ENCODE results near the gene GSTP1. TPM values are rescaled to one million over a fixed set of nuclear protein-coding genes. Genes with fewer than 3 reads are reported as not detected.
"Not testable (repeated sequence)": the region's sequence is repeated elsewhere in the genome, so short reads cannot be mapped to it uniquely, and the experiment has no call there.

The GSTP1 gene
- polyA plus RNA-seq, 1 donor (not counting 4 experiments of a cell fraction or from before 2014, with no cell fraction given): 1,575 TPM

DNA sequence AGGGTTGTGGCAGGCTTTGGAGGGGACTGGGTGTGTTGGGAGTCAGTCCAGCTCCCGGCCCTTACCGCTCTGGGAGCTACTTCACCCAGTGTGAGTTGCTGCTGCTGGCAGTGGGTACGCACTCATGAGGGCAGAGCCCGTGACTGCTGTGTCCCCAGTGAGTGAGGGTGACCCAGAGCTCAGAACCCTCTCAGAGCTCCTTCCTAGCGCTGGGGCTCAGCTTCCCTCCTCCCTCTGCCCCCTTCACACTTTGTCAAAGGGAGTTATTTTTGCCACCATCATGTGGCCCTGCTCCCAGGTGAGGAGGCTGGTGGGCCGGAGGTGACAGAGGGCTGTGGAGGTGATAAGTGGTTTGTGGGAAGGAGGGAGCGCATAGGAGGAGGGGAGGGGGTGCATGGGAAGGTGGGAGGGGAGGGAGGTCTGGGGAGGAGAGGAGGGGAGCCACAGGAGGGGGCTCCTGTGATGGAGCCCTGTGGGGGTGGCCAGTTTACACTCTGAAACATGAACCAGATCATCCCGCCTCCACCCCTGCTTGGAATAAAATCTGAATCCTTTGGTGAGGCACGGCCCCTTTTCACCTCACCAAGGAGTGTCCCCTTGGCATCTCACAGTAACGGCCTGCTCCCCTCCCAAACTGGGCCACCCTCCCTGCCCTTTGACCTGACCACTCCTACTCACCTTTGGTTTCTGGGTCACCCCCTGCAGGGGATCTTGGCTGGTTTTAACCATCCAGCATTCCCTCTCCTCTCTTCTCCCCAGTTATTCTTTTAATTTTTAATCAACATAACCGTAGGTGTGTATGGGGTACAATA lies 33.0 kb downstream of the GSTP1 start:
- Histone ChIP-seq H3K4me3 (ENCODE audit: control insufficient read depth in 2 of 3, extremely low read depth in 1 of 3, insufficient read depth in 2 of 3, low read depth in 1 of 3, low read length in 3 of 3) (no peak overlapping the region), H3K9me3 (ENCODE audit: control insufficient read depth, low read depth, low read length) (no peaks in the 10 kb centered on the region), H3K4me2 (ENCODE audit: control insufficient read depth, extremely low read depth, insufficient read depth, low read depth, low read length) (no peak overlapping the region), H3K4me1 (ENCODE audit: control insufficient read depth, extremely low read depth, insufficient read depth, low read length) (peaks cover 13% of the 10 kb centered on the region), H3K36me3 (ENCODE audit: control insufficient read depth in 2 of 2, extremely low read depth in 1 of 2, insufficient read depth in 2 of 2, low read length in 2 of 2) (peaks cover 6 to 11% of the 10 kb centered on the region in 2 experiments), H3K79me2 (ENCODE audit: control insufficient read depth, insufficient read depth, low read length) (no peaks in the 10 kb centered on the region), H3K9ac (ENCODE audit: control insufficient read depth, extremely low read depth, insufficient read depth, low read length) (no peak overlapping the region), H2AFZ (ENCODE audit: control insufficient read depth, low read length) (no peak overlapping the region), H3K9me1 (ENCODE audit: control insufficient read depth, extremely low read depth, insufficient read depth, low read length) (no peaks in the 10 kb centered on the region), H3K27ac (ENCODE audit: control insufficient read depth, insufficient read depth, low read length) (no peak overlapping the region), H3K27me3 (ENCODE audit: control insufficient read depth, extremely low read depth, insufficient read depth, low read length) (peaks cover 10% of the 10 kb centered on the region), H4K20me1 (ENCODE audit: control insufficient read depth, extremely low read depth, insufficient read depth, low read length) (no peaks in the 10 kb centered on the region)
- TF ChIP-seq EZH2 (IDR thresholded peaks at IDR 0.05; ENCODE audit: low read length): no peak
- TF ChIP-seq, protein P1, sequence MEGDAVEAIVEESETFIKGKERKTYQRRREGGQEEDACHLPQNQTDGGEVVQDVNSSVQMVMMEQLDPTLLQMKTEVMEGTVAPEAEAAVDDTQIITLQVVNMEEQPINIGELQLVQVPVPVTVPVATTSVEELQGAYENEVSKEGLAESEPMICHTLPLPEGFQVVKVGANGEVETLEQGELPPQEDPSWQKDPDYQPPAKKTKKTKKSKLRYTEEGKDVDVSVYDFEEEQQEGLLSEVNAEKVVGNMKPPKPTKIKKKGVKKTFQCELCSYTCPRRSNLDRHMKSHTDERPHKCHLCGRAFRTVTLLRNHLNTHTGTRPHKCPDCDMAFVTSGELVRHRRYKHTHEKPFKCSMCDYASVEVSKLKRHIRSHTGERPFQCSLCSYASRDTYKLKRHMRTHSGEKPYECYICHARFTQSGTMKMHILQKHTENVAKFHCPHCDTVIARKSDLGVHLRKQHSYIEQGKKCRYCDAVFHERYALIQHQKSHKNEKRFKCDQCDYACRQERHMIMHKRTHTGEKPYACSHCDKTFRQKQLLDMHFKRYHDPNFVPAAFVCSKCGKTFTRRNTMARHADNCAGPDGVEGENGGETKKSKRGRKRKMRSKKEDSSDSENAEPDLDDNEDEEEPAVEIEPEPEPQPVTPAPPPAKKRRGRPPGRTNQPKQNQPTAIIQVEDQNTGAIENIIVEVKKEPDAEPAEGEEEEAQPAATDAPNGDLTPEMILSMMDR (optimal IDR thresholded peaks at IDR 0.05 in 1 of 3, IDR thresholded peaks at IDR 0.05 in 1 of 3, conservative IDR thresholded peaks at IDR 0.05 in 1 of 3; ENCODE audit: extremely low read depth in 1 of 3, insufficient read depth in 2 of 3, low read length in 3 of 3): no peak
- dilution Hi-C loops (cut with MboI; ENCODE audit: extremely low pct_ligation_motif_present, low sequenced_read_pairs): no loop called here
- FAIRE-seq (no peak), DNase-seq (ENCODE audit: low read depth, low spot score) (no peak)

DNA sequence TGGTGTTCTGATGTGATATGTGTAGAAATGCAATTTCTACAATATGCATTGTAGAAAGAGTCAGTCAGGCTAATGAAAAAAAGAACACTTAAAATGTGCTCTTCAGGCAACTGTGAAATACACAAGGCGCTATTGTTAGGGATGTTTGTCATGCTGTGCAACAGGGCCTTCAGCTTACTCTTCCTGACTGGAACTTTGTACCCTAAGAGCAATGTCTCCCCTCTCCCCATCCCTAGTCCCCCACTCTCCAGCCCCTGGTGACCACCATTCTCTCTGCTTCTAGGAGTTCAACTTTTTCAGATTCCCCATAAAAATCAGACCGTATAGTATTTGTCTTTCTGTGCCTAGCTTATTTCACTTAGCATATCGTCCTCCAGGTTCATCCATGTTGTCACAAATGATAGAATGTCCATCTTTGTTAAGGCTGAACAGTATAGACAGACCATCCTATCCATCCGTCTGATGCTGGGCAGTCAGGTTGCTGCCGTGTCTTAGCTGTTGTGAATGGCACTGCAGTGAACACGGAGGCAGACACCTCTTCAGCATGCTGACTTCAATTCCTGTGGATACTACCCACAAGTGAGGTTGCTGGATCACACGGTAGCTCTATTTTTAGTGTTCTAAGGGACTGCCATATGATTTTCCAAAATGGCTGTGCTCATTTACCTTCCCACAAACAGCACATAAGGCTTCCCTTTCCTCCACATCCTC lies 33.8 kb downstream of the GSTP1 start:
- Histone ChIP-seq H3K9me1 (ENCODE audit: control insufficient read depth, extremely low read depth, insufficient read depth, low read length) (no peaks in the 10 kb centered on the region), H3K27ac (ENCODE audit: control insufficient read depth, insufficient read depth, low read length) (no peak overlapping the region), H3K4me1 (ENCODE audit: control insufficient read depth, extremely low read depth, insufficient read depth, low read length) (peaks cover 13% of the 10 kb centered on the region), H3K9ac (ENCODE audit: control insufficient read depth, extremely low read depth, insufficient read depth, low read length) (no peak overlapping the region), H4K20me1 (ENCODE audit: control insufficient read depth, extremely low read depth, insufficient read depth, low read length) (no peaks in the 10 kb centered on the region), H3K4me3 (ENCODE audit: control insufficient read depth in 2 of 3, extremely low read depth in 1 of 3, insufficient read depth in 2 of 3, low read depth in 1 of 3, low read length in 3 of 3) (no peak overlapping the region), H3K9me3 (ENCODE audit: control insufficient read depth, low read depth, low read length) (no peaks in the 10 kb centered on the region), H3K27me3 (ENCODE audit: control insufficient read depth, extremely low read depth, insufficient read depth, low read length) (peaks cover 10% of the 10 kb centered on the region), H3K36me3 (ENCODE audit: control insufficient read depth in 2 of 2, extremely low read depth in 1 of 2, insufficient read depth in 2 of 2, low read length in 2 of 2) (peaks cover 5 to 6% of the 10 kb centered on the region in 2 experiments), H2AFZ (ENCODE audit: control insufficient read depth, low read length) (no peak overlapping the region), H3K79me2 (ENCODE audit: control insufficient read depth, insufficient read depth, low read length) (no peaks in the 10 kb centered on the region), H3K4me2 (ENCODE audit: control insufficient read depth, extremely low read depth, insufficient read depth, low read depth, low read length) (no peak overlapping the region)
- FAIRE-seq (no peak), DNase-seq (ENCODE audit: low read depth, low spot score) (no peak)
- dilution Hi-C loops (cut with MboI; ENCODE audit: extremely low pct_ligation_motif_present, low sequenced_read_pairs): no loop called here
- no peak for TF ChIP-seq EZH2 (IDR thresholded peaks at IDR 0.05; ENCODE audit: low read length)
- TF ChIP-seq, protein P1 (optimal IDR thresholded peaks at IDR 0.05 in 1 of 3, IDR thresholded peaks at IDR 0.05 in 1 of 3, conservative IDR thresholded peaks at IDR 0.05 in 1 of 3; ENCODE audit: extremely low read depth in 1 of 3, insufficient read depth in 2 of 3, low read length in 3 of 3): no peak

DNA sequence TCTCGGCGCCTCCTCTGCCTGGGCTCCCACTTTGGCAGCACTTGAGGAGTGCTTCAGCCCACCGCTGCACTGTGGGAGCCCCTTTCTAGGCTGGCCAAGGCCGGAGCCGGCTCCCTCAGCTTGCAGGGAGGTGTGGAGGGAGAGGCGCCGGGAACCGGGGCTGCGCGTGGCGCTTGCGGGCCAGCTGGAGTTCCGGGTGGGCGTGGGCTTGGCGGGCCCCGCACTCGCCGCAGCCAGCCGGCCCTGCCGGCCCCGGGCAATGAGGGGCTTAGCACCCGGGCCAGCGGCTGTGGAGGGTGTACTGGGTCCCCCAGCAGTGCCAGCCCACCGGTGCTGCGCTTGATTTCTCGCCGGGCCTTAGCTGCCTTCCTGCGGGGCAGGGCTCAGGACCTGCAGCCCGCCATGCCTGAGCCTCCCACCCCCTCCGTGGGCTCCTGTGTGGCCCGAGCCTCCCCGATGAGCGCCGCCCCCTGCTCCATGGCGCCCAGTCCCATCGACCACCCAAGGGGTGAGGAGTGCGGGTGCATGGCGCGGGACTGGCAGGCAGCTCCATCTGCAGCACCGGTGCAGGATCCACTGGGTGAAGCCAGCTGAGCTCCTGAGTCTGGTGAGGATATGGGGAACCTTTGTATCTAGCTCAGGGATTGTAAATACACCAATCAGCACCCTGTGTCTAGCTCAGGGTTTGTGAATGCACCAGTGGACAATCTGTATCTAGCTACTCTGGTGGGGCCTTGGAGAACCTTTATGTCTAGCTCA lies 35.5 kb downstream of the GSTP1 start:
- H3K4me1 ChIP-seq (ENCODE audit: control insufficient read depth, extremely low read depth, insufficient read depth, low read length); dilution Hi-C loops (cut with MboI; ENCODE audit: extremely low pct_ligation_motif_present, low sequenced_read_pairs); DNase-seq (ENCODE audit: low read depth, low spot score); H3K9me1 ChIP-seq (ENCODE audit: control insufficient read depth, extremely low read depth, insufficient read depth, low read length); H3K9ac ChIP-seq (ENCODE audit: control insufficient read depth, extremely low read depth, insufficient read depth, low read length); H3K4me3 ChIP-seq (ENCODE audit: control insufficient read depth in 2 of 3, extremely low read depth in 1 of 3, insufficient read depth in 2 of 3, low read depth in 1 of 3, low read length in 3 of 3); H3K27me3 ChIP-seq (ENCODE audit: control insufficient read depth, extremely low read depth, insufficient read depth, low read length); FAIRE-seq; H3K4me2 ChIP-seq (ENCODE audit: control insufficient read depth, extremely low read depth, insufficient read depth, low read depth, low read length); H3K79me2 ChIP-seq (ENCODE audit: control insufficient read depth, insufficient read depth, low read length); H2AFZ ChIP-seq (ENCODE audit: control insufficient read depth, low read length); H4K20me1 ChIP-seq (ENCODE audit: control insufficient read depth, extremely low read depth, insufficient read depth, low read length); H3K9me3 ChIP-seq (ENCODE audit: control insufficient read depth, low read depth, low read length); H3K27ac ChIP-seq (ENCODE audit: control insufficient read depth, insufficient read depth, low read length); H3K36me3 ChIP-seq (ENCODE audit: control insufficient read depth in 2 of 2, extremely low read depth in 1 of 2, insufficient read depth in 2 of 2, low read length in 2 of 2): not testable (repeated sequence)

All from keratinocyte (primary cell).